Mucosa of gallbladder (tissue), 1 donor: ENCODE data around the gene MBNL1. TPM values are rescaled to one million over a fixed set of nuclear protein-coding genes. Genes with fewer than 3 reads are reported as not detected.

Experiments
- DNase-seq: peaks from one replicate; pipeline ENCODE4 v3.0.0-alpha.2; 2020; ENCODE audit warnings: low spot score
- total RNA-seq: library from RNA; stranded (reverse); gene quantifications from one replicate; pipeline ENCODE4 v1.2.1, GENCODE V29; 2021
- donor health status: DM: no; HTN: no; CAD: no.

The MBNL1 gene
- total RNA-seq, 1 donor from 2014 or later = 223 TPM

GRCh38 chr3:152253514-152253913 is 15.2 kb upstream of the MBNL1 start:
- DNase-seq = no peak

- no peak for DNase-seq
These were observed 14.7 kb upstream of the MBNL1 start for GRCh38 chr3:152254041-152254440.

- DNase-seq = no peak
These were observed 13.4 kb upstream of the MBNL1 start for GRCh38 chr3:152255290-152255689.

- no peak for DNase-seq
These were observed 11.7 kb upstream of the MBNL1 start for GRCh38 chr3:152256851-152257562.

- DNase-seq = no peak
These were observed 11.1 kb upstream of the MBNL1 start for GRCh38 chr3:152257563-152258035.

- DNase-seq = peak; percentile 50
These were observed 10.0 kb upstream of the MBNL1 start for GRCh38 chr3:152258448-152259393.

- DNase-seq = no peak
These were observed 9.3 kb upstream of the MBNL1 start for GRCh38 chr3:152259468-152259867.

GRCh38 chr3:152260026-152260425 is 8.7 kb upstream of the MBNL1 start:
- no peak for DNase-seq

GRCh38 chr3:152260529-152260928 is 8.2 kb upstream of the MBNL1 start:
- DNase-seq = no peak

- DNase-seq = no peak
These were observed 7.4 kb upstream of the MBNL1 start for GRCh38 chr3:152261329-152261728.

GRCh38 chr3:152263711-152264110 is 5.0 kb upstream of the MBNL1 start:
- no peak for DNase-seq

- DNase-seq = no peak
These were observed 4.4 kb upstream of the MBNL1 start for GRCh38 chr3:152264378-152264777.

GRCh38 chr3:152266221-152266995 is 2.3 kb upstream of the MBNL1 start:
- DNase-seq = peak; percentile 72

- no peak for DNase-seq
These were observed 736 bp upstream of the MBNL1 start for GRCh38 chr3:152267831-152268554.

GRCh38 chr3:152269056-152269830 is 514 bp downstream of the MBNL1 start:
- peak; percentile 66 for DNase-seq

GRCh38 chr3:152269831-152270734 is 1.4 kb downstream of the MBNL1 start:
- peak; percentile 38 for DNase-seq

- DNase-seq = no peak
These were observed 2.2 kb downstream of the MBNL1 start for GRCh38 chr3:152270937-152271336.

GRCh38 chr3:152271501-152272236 is 2.9 kb downstream of the MBNL1 start:
- DNase-seq = no peak

- no peak for DNase-seq
These were observed 4.1 kb downstream of the MBNL1 start for GRCh38 chr3:152272771-152273242.
